HL-60 (cell line): ENCODE data around the gene AGA.

ENCODE experiments used
- DNase-seq, 2 experiments: peaks; one replicate each; pipeline ENCODE4 v3.0.0-alpha.2; 2010 to 2020; ENCODE audit warnings: low read depth in 1 of 2, low spot score in 1 of 2
- H3K27ac ChIP-seq: fragments of 250-450 bp; sonication (Bioruptor Pico); replicated peaks from 2 replicates; pipeline ENCODE4 v1.5.1; 2020; ENCODE audit warnings: mild to moderate bottlenecking, moderate library complexity
- H3K27me3 ChIP-seq: fragments of 250-450 bp; sonication (Bioruptor Pico); 2 replicates; pipeline ENCODE4 v1.5.1; 2021; ENCODE audit warnings: mild to moderate bottlenecking, moderate library complexity; ENCODE audit not compliant: insufficient read depth, poor library complexity, severe bottlenecking
- H3K4me3 ChIP-seq: replicated peaks from 2 replicates; pipeline ENCODE4 v1.5.1; 2011; ENCODE audit warnings: mild to moderate bottlenecking, control low read depth, low read length; ENCODE audit not compliant: insufficient read depth
- CTCF ChIP-seq: IDR thresholded peaks from one replicate; pipeline ENCODE4 v1.5.1; 2011; ENCODE audit warnings: low read length, control low read depth, inconsistent platforms; ENCODE audit not compliant: insufficient read depth
- GABPA ChIP-seq: IDR thresholded peaks from 2 replicates; pipeline ENCODE4 v1.6.1; 2012; ENCODE audit warnings: low read depth
- POLR2AphosphoS5 ChIP-seq: IDR thresholded peaks from 2 replicates; pipeline ENCODE4 v1.6.1; 2012; ENCODE audit warnings: low read depth
- REST ChIP-seq: IDR thresholded peaks from 2 replicates; pipeline ENCODE4 v1.6.1; 2012; ENCODE audit warnings: low read depth; ENCODE audit not compliant: insufficient replicate concordance
- SPI1 ChIP-seq: IDR thresholded peaks from 2 replicates; pipeline ENCODE4 v1.6.1; 2012; ENCODE audit warnings: low read depth, mild to moderate bottlenecking, borderline replicate concordance

AGA gene

DNA sequence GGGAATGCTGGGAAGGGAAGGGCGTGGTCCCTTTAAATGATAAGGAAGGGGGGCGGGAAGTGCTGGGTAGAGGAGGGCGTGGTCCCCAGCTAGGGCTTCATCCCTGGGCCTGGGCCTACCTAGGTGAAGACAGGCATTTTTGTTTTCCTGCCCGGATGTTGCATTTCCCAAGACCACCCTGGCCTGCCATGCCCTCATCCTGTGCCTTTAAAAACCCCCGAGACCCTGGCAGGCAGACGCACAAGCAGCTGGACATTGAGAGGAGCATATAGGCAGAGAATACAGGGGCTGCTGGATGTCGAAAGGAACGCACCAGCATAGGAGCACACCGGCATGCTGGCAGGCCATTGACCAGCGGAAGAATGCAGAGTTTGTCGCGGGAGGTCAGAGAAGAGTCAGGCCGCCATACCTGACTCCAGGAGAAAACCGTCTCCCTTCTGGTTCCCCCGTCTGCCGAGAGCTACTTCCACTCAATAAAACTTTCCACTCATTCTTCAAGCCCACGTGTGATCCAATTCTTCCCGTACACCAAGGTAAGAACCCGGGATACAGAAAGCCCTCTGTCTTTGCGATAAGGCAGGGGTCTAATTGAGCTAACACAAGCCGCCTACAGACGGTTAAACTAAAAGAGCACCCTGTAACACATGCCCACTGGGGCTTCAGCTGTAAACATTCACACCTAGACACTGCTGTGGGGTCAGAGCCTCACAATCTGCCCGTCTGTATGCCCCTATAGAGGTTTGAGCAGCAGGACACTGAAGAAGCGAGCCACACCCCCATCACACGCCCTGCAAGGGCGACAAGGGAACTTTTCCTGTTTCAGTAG, 2.9 kb upstream of the AGA start:
- TF ChIP-seq GABPA = no peak
- no peak for TF ChIP-seq CTCF
- TF ChIP-seq REST = no peak
- no peak for TF ChIP-seq SPI1
- TF ChIP-seq POLR2AphosphoS5 = no peak
- Histone ChIP-seq H3K27ac (no peak overlapping the region), H3K4me3 (no peak overlapping the region), H3K27me3 (no peaks in the 10 kb centered on the region)
- DNase-seq = no peak

DNA sequence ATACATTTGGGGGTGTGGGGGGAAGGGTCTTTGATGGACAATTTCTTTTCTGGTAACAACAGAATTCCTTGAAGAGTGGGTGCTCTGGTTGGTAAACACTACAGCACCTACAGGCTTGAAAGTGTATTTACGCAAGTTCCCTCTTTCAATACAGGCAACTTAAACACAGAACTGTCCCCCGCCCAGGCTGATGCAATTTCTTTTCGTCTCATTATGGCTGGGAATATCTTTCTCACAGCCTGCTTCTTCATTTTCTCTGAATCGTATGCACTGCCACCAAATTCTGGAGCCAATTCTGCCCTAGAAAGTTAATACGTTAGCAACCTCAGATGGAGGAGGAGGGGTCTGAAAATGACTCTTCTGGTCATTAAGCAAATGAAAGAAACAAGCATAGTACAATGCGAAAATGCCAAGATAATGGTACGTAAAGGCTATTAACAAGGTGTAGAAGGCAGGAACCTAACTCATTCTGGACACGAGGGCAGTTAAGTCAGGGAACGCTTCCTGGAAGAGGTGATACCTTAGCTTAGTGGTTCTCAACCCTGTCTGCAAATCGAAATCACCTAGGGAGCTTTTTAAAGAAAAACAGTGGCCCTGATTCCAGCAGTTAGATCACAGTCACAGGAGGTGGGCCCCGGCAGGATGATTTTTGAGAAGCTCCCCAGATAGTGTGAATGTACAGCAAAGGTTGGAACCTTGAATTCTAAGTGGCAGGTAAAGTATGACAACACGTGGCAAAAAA, 1.0 kb downstream of the AGA start:
- peak; percentile 52 to 88 for DNase-seq

More for the DNA sequence above, 1.0 kb downstream of the AGA start:
- H3K4me3 ChIP-seq = peak overlapping the region; percentile 50
- no peaks in the 10 kb centered on the region for H3K27me3 ChIP-seq
- TF ChIP-seq CTCF (peak; percentile 19), POLR2AphosphoS5 (peak; percentile 62; the same call in 1 of the 2 replicates), GABPA (no peak), SPI1 (peak; percentile 30; the same call in 1 of the 2 replicates), REST (peak; percentile 54)
- H3K27ac ChIP-seq = peak overlapping the region; percentile 95
